GM12864 (cell line): Measurements from ENCODE around the gene FAM20C.

ENCODE experiments used
- DNase-seq: peaks from one replicate; pipeline ENCODE4 v3.0.0-alpha.2; 2011; ENCODE audit warnings: low read depth
- H3K4me3 ChIP-seq: 2 replicates; pipeline ENCODE4 v1.5.1; 2011; ENCODE audit warnings: mild to moderate bottlenecking, low read depth, low read length, control low read depth
- TF ChIP-seq, protein P1 (sequence below): IDR thresholded peaks from 2 replicates; pipeline ENCODE4 v1.5.1; 2011; ENCODE audit warnings: low read depth, mild to moderate bottlenecking, moderate library complexity, low read length, control low read depth, inconsistent platforms; ENCODE audit errors: missing control alignments

FAM20C gene

GRCh38 chr7:265192-265997 is 73.0 kb downstream of the FAM20C start:
- TF ChIP-seq, protein P1, sequence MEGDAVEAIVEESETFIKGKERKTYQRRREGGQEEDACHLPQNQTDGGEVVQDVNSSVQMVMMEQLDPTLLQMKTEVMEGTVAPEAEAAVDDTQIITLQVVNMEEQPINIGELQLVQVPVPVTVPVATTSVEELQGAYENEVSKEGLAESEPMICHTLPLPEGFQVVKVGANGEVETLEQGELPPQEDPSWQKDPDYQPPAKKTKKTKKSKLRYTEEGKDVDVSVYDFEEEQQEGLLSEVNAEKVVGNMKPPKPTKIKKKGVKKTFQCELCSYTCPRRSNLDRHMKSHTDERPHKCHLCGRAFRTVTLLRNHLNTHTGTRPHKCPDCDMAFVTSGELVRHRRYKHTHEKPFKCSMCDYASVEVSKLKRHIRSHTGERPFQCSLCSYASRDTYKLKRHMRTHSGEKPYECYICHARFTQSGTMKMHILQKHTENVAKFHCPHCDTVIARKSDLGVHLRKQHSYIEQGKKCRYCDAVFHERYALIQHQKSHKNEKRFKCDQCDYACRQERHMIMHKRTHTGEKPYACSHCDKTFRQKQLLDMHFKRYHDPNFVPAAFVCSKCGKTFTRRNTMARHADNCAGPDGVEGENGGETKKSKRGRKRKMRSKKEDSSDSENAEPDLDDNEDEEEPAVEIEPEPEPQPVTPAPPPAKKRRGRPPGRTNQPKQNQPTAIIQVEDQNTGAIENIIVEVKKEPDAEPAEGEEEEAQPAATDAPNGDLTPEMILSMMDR, result no peak
- H3K4me3 ChIP-seq, result no peak overlapping the region
- no peak for DNase-seq

- TF ChIP-seq, protein P1, result no peak
- no peak for DNase-seq
- H3K4me3 ChIP-seq, result no peak overlapping the region
Observed at GRCh38 chr7:265998-266850, 73.9 kb downstream of the FAM20C start.

DNA sequence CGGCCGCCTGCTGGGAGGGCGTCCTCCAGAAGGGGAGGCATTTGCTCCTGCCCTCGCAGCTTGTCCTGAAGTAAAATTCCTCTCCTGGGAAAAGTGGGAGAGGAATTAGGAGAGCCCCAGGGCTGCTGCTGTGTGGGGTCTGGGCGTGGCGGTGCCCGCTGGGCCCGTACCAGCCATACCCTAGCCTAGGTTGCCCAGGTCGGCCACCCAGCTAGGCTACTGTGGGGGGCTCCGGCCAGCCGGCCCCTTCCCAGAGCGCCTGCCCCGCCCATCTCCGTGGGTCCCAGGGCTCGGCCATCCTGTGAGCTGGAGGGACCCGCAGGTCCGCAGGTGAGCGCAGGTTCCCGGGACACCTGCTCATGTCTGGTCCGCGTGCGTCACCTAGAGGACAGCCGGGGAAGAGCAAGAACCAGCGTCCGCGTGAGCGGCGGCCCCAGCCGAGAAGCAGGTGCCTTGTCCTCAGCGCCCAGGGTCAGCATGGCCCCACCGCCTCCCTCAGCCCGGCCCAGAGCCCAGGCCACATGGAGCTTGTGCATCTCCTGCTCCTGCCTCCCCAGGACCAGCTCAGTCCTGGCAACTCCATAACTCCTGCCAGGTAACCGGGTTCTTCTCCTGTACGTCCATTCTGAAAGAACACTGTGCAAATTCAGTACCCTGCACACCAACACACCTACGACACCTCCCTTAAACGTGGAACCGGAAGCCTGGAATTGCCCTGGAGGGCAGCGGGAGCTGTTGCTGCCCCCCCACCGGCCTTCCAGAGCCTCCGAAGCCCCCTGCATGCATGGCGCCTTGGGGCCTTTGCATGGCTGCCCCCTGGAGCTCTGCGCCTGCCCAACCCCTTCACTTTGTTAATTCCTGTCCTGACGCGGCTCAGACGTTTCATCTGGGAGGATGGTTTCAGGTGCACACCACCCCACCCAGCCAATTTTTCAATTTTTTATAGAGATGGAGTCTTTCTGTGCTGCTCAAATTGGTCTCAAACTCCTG is 74.8 kb downstream of the FAM20C start:
- no peak overlapping the region for H3K4me3 ChIP-seq
- TF ChIP-seq, protein P1, result no peak
- no peak for DNase-seq

DNA sequence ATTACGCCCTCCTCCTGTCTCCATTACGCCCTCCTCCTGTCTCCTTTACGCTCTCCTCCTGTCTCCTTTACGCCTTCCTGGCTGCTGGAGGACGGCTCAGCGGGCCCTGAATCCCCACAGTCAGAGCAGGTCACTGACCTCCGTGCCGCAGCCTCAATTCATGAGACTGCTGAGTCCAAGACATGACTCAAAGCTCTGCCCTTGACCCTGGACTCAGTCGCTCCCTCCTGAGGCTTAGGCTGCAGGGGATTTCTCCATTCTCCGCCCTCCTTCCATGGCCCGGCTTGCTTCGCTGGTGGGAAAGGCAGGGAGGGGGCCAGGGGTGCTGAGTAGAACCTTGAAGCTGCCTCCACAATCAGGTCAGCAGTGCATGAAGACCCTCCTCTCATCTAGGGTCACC is 76.6 kb downstream of the FAM20C start:
- no peak for DNase-seq
- H3K4me3 ChIP-seq, result no peak overlapping the region
- TF ChIP-seq, protein P1, result no peak

- no peak overlapping the region for H3K4me3 ChIP-seq
- no peak for DNase-seq
- TF ChIP-seq, protein P1, result no peak
Observed at GRCh38 chr7:269721-270120, 77.3 kb downstream of the FAM20C start.

DNA sequence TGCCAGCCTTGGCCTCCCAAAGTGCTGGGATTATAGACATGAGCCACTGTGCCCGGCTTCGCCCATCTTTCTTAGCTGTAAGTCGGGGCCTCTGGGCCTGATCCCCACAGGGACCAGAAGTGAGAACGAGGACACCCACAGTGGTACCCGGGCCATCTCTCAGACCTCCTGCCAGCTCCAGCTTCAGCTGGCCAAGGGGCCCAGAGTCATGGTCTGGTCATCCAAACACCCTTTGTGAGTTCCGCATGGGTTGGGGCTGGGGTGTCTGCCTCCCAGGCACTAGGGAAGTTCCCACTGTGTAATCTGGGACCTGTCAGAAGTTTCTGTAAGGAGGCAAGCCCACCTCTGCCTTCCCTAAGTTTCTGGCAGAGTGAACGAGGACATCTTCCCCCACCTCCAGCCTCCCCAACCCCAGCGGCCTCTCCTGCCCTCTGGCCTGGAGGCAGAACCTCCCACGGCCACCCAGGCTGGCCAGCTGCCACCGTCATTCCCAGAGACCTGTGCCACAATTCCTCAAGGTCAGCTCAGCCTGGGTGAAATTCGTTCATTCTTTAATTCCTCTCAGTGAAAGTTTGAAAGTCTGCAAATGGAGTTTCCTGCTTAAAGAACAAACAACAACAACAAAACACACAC is 78.1 kb downstream of the FAM20C start:
- H3K4me3 ChIP-seq, result no peak overlapping the region
- TF ChIP-seq, protein P1, result no peak
- no peak for DNase-seq
